ENCODE results near the gene RPS29. TPM values are rescaled to one million over a fixed set of nuclear protein-coding genes. Genes with fewer than 3 reads are reported as not detected.
A peak's percentile ranks its signal among the peaks of the same experiment; 100 is the strongest.

RPS29 gene
- total and polyA plus RNA-seq, 2 of the 13 experiments (the other 11 are each of a cell fraction or from before 2014, with no cell fraction given): 4,303 to 8,215 TPM

DNA sequence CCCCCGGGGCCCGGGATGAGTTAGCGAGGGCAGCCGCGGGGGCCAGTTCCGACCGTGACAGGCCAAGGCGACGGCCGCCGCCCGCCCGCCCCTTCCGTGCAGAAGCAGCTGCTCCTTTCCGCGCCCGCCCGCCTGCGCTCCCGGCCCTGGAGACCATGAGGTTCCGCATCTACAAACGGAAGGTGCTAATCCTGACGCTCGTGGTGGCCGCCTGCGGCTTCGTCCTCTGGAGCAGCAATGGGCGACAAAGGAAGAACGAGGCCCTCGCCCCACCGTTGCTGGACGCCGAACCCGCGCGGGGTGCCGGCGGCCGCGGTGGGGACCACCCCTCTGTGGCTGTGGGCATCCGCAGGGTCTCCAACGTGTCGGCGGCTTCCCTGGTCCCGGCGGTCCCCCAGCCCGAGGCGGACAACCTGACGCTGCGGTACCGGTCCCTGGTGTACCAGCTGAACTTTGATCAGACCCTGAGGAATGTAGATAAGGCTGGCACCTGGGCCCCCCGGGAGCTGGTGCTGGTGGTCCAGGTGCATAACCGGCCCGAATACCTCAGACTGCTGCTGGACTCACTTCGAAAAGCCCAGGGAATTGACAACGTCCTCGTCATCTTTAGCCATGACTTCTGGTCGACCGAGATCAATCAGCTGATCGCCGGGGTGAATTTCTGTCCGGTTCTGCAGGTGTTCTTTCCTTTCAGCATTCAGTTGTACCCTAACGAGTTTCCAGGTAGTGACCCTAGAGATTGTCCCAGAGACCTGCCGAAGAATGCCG lies 35.1 kb upstream of the RPS29 start (continued):
- TF ChIP-seq ZNF264 (CRISPR knock-in tag; IDR thresholded peaks at IDR 0.05): no peak; the same call in 1 of the 2 replicates
- TF ChIP-seq JDP2 (CRISPR knock-in tag; IDR thresholded peaks at IDR 0.05; ENCODE audit: borderline replicate concordance): no peak
- TF ChIP-seq HNRNPLL (IDR thresholded peaks at IDR 0.05; ENCODE audit: low read depth, low read length, poor library complexity, severe bottlenecking): peak; percentile 50
- TF ChIP-seq, protein P1, sequence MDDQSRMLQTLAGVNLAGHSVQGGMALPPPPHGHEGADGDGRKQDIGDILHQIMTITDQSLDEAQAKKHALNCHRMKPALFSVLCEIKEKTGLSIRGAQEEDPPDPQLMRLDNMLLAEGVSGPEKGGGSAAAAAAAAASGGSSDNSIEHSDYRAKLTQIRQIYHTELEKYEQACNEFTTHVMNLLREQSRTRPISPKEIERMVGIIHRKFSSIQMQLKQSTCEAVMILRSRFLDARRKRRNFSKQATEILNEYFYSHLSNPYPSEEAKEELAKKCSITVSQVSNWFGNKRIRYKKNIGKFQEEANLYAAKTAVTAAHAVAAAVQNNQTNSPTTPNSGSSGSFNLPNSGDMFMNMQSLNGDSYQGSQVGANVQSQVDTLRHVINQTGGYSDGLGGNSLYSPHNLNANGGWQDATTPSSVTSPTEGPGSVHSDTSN (CRISPR knock-in tag; IDR thresholded peaks at IDR 0.05; ENCODE audit: borderline replicate concordance): no peak
- TF ChIP-seq, protein P2, sequence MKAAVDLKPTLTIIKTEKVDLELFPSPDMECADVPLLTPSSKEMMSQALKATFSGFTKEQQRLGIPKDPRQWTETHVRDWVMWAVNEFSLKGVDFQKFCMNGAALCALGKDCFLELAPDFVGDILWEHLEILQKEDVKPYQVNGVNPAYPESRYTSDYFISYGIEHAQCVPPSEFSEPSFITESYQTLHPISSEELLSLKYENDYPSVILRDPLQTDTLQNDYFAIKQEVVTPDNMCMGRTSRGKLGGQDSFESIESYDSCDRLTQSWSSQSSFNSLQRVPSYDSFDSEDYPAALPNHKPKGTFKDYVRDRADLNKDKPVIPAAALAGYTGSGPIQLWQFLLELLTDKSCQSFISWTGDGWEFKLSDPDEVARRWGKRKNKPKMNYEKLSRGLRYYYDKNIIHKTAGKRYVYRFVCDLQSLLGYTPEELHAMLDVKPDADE (CRISPR knock-in tag; IDR thresholded peaks at IDR 0.05): no peak
- 0 out of 2 replicates have a peak, but pooled peaks have one; percentile 50 for TF ChIP-seq ZNF136 (CRISPR knock-in tag; IDR thresholded peaks at IDR 0.05; ENCODE audit: low read depth)
- no peak for TF ChIP-seq MAFK (conservative IDR thresholded peaks at IDR 0.05 in 1 of 2, IDR thresholded peaks at IDR 0.05 in 1 of 2; ENCODE audit: low read length in 2 of 2)
- TF ChIP-seq ATF4 (CRISPR knock-in tag; IDR thresholded peaks at IDR 0.05): no peak
- TF ChIP-seq REXO4 (CRISPR knock-in tag; IDR thresholded peaks at IDR 0.05; ENCODE audit: borderline replicate concordance): 0 out of 2 replicates have a peak, but pooled peaks have one; percentile 37
- no peak for TF ChIP-seq MEIS1 (CRISPR knock-in tag; IDR thresholded peaks at IDR 0.05; ENCODE audit: borderline replicate concordance)
- TF ChIP-seq ZNF605 (CRISPR knock-in tag; IDR thresholded peaks at IDR 0.05): no peak; the same call in 1 of the 2 replicates
- no peak for TF ChIP-seq TCF7L2 (IDR thresholded peaks at IDR 0.05; ENCODE audit: low read depth, low read length)
- no peak for TF ChIP-seq RFXANK (CRISPR knock-in tag; IDR thresholded peaks at IDR 0.05)
- 0 out of 2 replicates have a peak, but pooled peaks have one; percentile 17 for TF ChIP-seq ARNT2 (CRISPR knock-in tag; IDR thresholded peaks at IDR 0.05; ENCODE audit: low read depth)
- TF ChIP-seq HDAC1 (CRISPR knock-in tag; IDR thresholded peaks at IDR 0.05): peak; percentile 4; the same call in 1 of the 2 replicates
- TF ChIP-seq BRD4 (CRISPR knock-in tag; IDR thresholded peaks at IDR 0.05): peak; percentile 10; the same call in 1 of the 2 replicates
- TF ChIP-seq ZNF547 (CRISPR knock-in tag; IDR thresholded peaks at IDR 0.05): peak; percentile 61; the same call in 1 of the 2 replicates
- TF ChIP-seq ZNF382 (CRISPR knock-in tag; IDR thresholded peaks at IDR 0.05; ENCODE audit: borderline replicate concordance): no peak
- TF ChIP-seq KDM3A (CRISPR knock-in tag; IDR thresholded peaks at IDR 0.05; ENCODE audit: low read depth): 0 out of 2 replicates have a peak, but pooled peaks have one; percentile 6
- TF ChIP-seq NFATC3 (CRISPR knock-in tag; IDR thresholded peaks at IDR 0.05): 0 out of 2 replicates have a peak, but pooled peaks have one; percentile 49
- peak; percentile 9; the same call in 1 of the 2 replicates for TF ChIP-seq CCDC6 (CRISPR knock-in tag; IDR thresholded peaks at IDR 0.05)
- no peak for TF ChIP-seq MXI1 (IDR thresholded peaks at IDR 0.05; ENCODE audit: borderline replicate concordance, low read depth, low read length)
- peak; percentile 22; the same call in 1 of the 2 replicates for TF ChIP-seq ZNF598 (CRISPR knock-in tag; IDR thresholded peaks at IDR 0.05; ENCODE audit: borderline replicate concordance)
- no peak for TF ChIP-seq RFX5 (IDR thresholded peaks at IDR 0.05; ENCODE audit: low read depth, low read length)
- TF ChIP-seq TEAD3 (CRISPR knock-in tag; optimal IDR thresholded peaks at IDR 0.05; ENCODE audit: borderline replicate concordance): peak; percentile 25
- TF ChIP-seq BRF2 (CRISPR knock-in tag; IDR thresholded peaks at IDR 0.05): peak; percentile 20; the same call in 1 of the 2 replicates
